Activated CD8-positive, alpha-beta T cell treated with anti-CD3 and anti-CD28 coated beads, Interleukin-2, amount 10 ng/mL, durations not matched to agents 7 days and 5 days (primary cell): ENCODE results near the gene GRID1. TPM values are rescaled to one million over a fixed set of nuclear protein-coding genes. Genes with fewer than 3 reads are reported as not detected.

Experiments used
- ATAC-seq: fragments of 150-1000 bp; cut with Tn5 transposase; one replicate; pipeline ENCODE4 v1.10.0; 2021; ENCODE audit warnings: moderate library complexity
- CTCF ChIA-PET: fragments of 350-600 bp; sonication (Branson Sonifier 250); formaldehyde crosslinking; loops from one replicate; lab custom pipeline; 2021; ENCODE audit warnings: antibody characterized with exemption; lab: Charles Lee
- POLR2A ChIA-PET: fragments of 350-600 bp; sonication (Branson Sonifier 250); formaldehyde crosslinking; loops from one replicate; lab custom pipeline; 2021; ENCODE audit warnings: antibody characterized with exemption; lab: Charles Lee
- DNase-seq: peaks from one replicate; pipeline ENCODE4 v3.0.0-alpha.2; 2020
- H3K27ac Mint-ChIP-seq: one replicate; pipeline ENCODE4 v1.8.0; 2021; ENCODE audit warnings: mild to moderate bottlenecking, mixed read lengths
- H3K27me3 Mint-ChIP-seq: one replicate; pipeline ENCODE4 v1.8.0; 2021; ENCODE audit warnings: low read depth, mixed read lengths
- H3K36me3 Mint-ChIP-seq: one replicate; pipeline ENCODE4 v1.8.0; 2021; ENCODE audit warnings: low read depth, mixed read lengths
- H3K4me1 Mint-ChIP-seq: one replicate; pipeline ENCODE4 v1.8.0; 2021; ENCODE audit warnings: low read depth, mixed read lengths
- H3K4me3 Mint-ChIP-seq: one replicate; pipeline ENCODE4 v1.8.0; 2021; ENCODE audit warnings: mild to moderate bottlenecking, mixed read lengths
- H3K9me3 Mint-ChIP-seq: one replicate; pipeline ENCODE4 v1.8.0; 2022; ENCODE audit warnings: mixed read lengths; ENCODE audit not compliant: insufficient read depth
- total RNA-seq, 2 experiments: library from RNA; stranded (reverse); gene quantifications; one replicate each; pipeline ENCODE4 v1.2.3, GENCODE V29; 2021

Gene GRID1
- total RNA-seq, 2 experiments from 2014 or later = not detected

GRCh38 chr10:86197166-86197790 lies 169.3 kb downstream of the GRID1 start:
- no peak for ATAC-seq
- DNase-seq = no peak
- Mint-ChIP-seq H3K36me3 (no peaks in the 10 kb centered on the region), H3K27me3 (no peaks in the 10 kb centered on the region), H3K4me1 (no peaks in the 10 kb centered on the region), H3K4me3 (no peak overlapping the region), H3K9me3 (no peaks in the 10 kb centered on the region), H3K27ac (no peak overlapping the region)
- ChIA-PET CTCF (no interaction called here), POLR2A (no interaction called here)

GRCh38 chr10:86195521-86196157 lies 171.0 kb downstream of the GRID1 start:
- ChIA-PET CTCF (no interaction called here), POLR2A (no interaction called here)
- H3K27ac Mint-ChIP-seq = no peak overlapping the region
- no peaks in the 10 kb centered on the region for H3K27me3 Mint-ChIP-seq
- no peaks in the 10 kb centered on the region for H3K36me3 Mint-ChIP-seq
- no peak overlapping the region for H3K4me3 Mint-ChIP-seq
- H3K4me1 Mint-ChIP-seq = no peaks in the 10 kb centered on the region
- ATAC-seq (no peak), DNase-seq (no peak)
- H3K9me3 Mint-ChIP-seq = no peaks in the 10 kb centered on the region

GRCh38 chr10:86194684-86195083 lies 171.9 kb downstream of the GRID1 start:
- no peak for ATAC-seq
- no peak for DNase-seq
- no peaks in the 10 kb centered on the region for H3K27me3 Mint-ChIP-seq
- ChIA-PET CTCF (no interaction called here), POLR2A (no interaction called here)
- H3K9me3 Mint-ChIP-seq = no peaks in the 10 kb centered on the region
- no peaks in the 10 kb centered on the region for H3K4me1 Mint-ChIP-seq
- H3K4me3 Mint-ChIP-seq = no peak overlapping the region
- no peak overlapping the region for H3K27ac Mint-ChIP-seq
- no peaks in the 10 kb centered on the region for H3K36me3 Mint-ChIP-seq

- ChIA-PET POLR2A (no interaction called here), CTCF (no interaction called here)
- ATAC-seq = no peak
- Mint-ChIP-seq H3K9me3 (no peaks in the 10 kb centered on the region), H3K27ac (no peak overlapping the region), H3K4me3 (no peak overlapping the region), H3K27me3 (no peaks in the 10 kb centered on the region), H3K4me1 (no peaks in the 10 kb centered on the region), H3K36me3 (no peaks in the 10 kb centered on the region)
- DNase-seq = no peak
These were observed 172.8 kb downstream of the GRID1 start for GRCh38 chr10:86193841-86194240.

GRCh38 chr10:86192691-86193090 lies 173.9 kb downstream of the GRID1 start:
- CTCF ChIA-PET = no interaction called here
- Mint-ChIP-seq H3K36me3 (no peaks in the 10 kb centered on the region), H3K4me1 (no peaks in the 10 kb centered on the region), H3K4me3 (no peak overlapping the region), H3K27me3 (no peaks in the 10 kb centered on the region), H3K27ac (no peak overlapping the region), H3K9me3 (no peaks in the 10 kb centered on the region)
- ATAC-seq (no peak), DNase-seq (no peak)
- POLR2A ChIA-PET = no interaction called here

- Mint-ChIP-seq H3K36me3 (no peaks in the 10 kb centered on the region), H3K27ac (no peak overlapping the region), H3K4me1 (no peaks in the 10 kb centered on the region), H3K27me3 (no peaks in the 10 kb centered on the region), H3K4me3 (no peak overlapping the region), H3K9me3 (no peaks in the 10 kb centered on the region)
- ATAC-seq (no peak), DNase-seq (no peak)
- POLR2A ChIA-PET = no interaction called here
- CTCF ChIA-PET = no interaction called here
These were observed 174.4 kb downstream of the GRID1 start for GRCh38 chr10:86192147-86192546.

- no peak overlapping the region for H3K4me3 Mint-ChIP-seq
- DNase-seq (no peak), ATAC-seq (no peak)
- no peaks in the 10 kb centered on the region for H3K36me3 Mint-ChIP-seq
- H3K4me1 Mint-ChIP-seq = peaks cover 2% of the 10 kb centered on the region
- POLR2A ChIA-PET = no interaction called here
- H3K27me3 Mint-ChIP-seq = no peaks in the 10 kb centered on the region
- CTCF ChIA-PET = no interaction called here
- no peaks in the 10 kb centered on the region for H3K9me3 Mint-ChIP-seq
- no peak overlapping the region for H3K27ac Mint-ChIP-seq
These were observed 174.9 kb downstream of the GRID1 start for GRCh38 chr10:86191686-86192085.

- Mint-ChIP-seq H3K27ac (no peak overlapping the region), H3K27me3 (peaks cover under 1% of the 10 kb centered on the region), H3K36me3 (no peaks in the 10 kb centered on the region), H3K9me3 (no peaks in the 10 kb centered on the region), H3K4me3 (no peak overlapping the region), H3K4me1 (peaks cover 7% of the 10 kb centered on the region)
- CTCF ChIA-PET = no interaction called here
- ATAC-seq = no peak
- DNase-seq = no peak
- POLR2A ChIA-PET = no interaction called here
These were observed 175.4 kb downstream of the GRID1 start for GRCh38 chr10:86191166-86191565.

GRCh38 chr10:86190291-86190690 lies 176.3 kb downstream of the GRID1 start:
- no peak for ATAC-seq
- Mint-ChIP-seq H3K27ac (no peak overlapping the region), H3K27me3 (peaks cover 4% of the 10 kb centered on the region), H3K36me3 (no peaks in the 10 kb centered on the region), H3K4me1 (peaks cover 9% of the 10 kb centered on the region), H3K9me3 (no peaks in the 10 kb centered on the region), H3K4me3 (no peak overlapping the region)
- ChIA-PET CTCF (no interaction called here), POLR2A (no interaction called here)
- no peak for DNase-seq

GRCh38 chr10:86189891-86190290 lies 176.7 kb downstream of the GRID1 start:
- ChIA-PET CTCF (no interaction called here), POLR2A (no interaction called here)

GRCh38 chr10:86188796-86189558 lies 177.6 kb downstream of the GRID1 start:
- CTCF ChIA-PET = no interaction called here
- H3K27me3 Mint-ChIP-seq = peaks cover 7% of the 10 kb centered on the region
- no peak for ATAC-seq
- H3K36me3 Mint-ChIP-seq = no peaks in the 10 kb centered on the region
- peaks cover 9% of the 10 kb centered on the region for H3K4me1 Mint-ChIP-seq
- H3K9me3 Mint-ChIP-seq = no peaks in the 10 kb centered on the region
- DNase-seq = no peak
- no peak overlapping the region for H3K4me3 Mint-ChIP-seq
- POLR2A ChIA-PET = no interaction called here
- H3K27ac Mint-ChIP-seq = no peak overlapping the region

More at GRCh38 chr10:86189891-86190290, 176.7 kb downstream of the GRID1 start:
- H3K4me3 Mint-ChIP-seq = no peak overlapping the region
- no peaks in the 10 kb centered on the region for H3K36me3 Mint-ChIP-seq
- H3K9me3 Mint-ChIP-seq = no peaks in the 10 kb centered on the region
- peaks cover 9% of the 10 kb centered on the region for H3K4me1 Mint-ChIP-seq
- no peak overlapping the region for H3K27ac Mint-ChIP-seq
- no peak for ATAC-seq
- no peak for DNase-seq
- peaks cover 6% of the 10 kb centered on the region for H3K27me3 Mint-ChIP-seq

GRCh38 chr10:86188326-86188725 lies 178.3 kb downstream of the GRID1 start:
- ChIA-PET CTCF (no interaction called here), POLR2A (no interaction called here)
- DNase-seq (no peak), ATAC-seq (no peak)
- Mint-ChIP-seq H3K27me3 (peaks cover 7% of the 10 kb centered on the region), H3K9me3 (no peaks in the 10 kb centered on the region), H3K27ac (no peak overlapping the region), H3K4me1 (peaks cover 9% of the 10 kb centered on the region), H3K36me3 (no peaks in the 10 kb centered on the region), H3K4me3 (no peak overlapping the region)
